HepG2 (cell line): ENCODE results near the gene TIGD6. TPM values are rescaled to one million over a fixed set of nuclear protein-coding genes. Genes with fewer than 3 reads are reported as not detected.
A peak's percentile ranks its signal among the peaks of the same experiment; 100 is the strongest.

ENCODE experiments used
- ATAC-seq: fragments of 200-7000 bp; cut with Tn5 transposase; 3 replicates; pipeline ENCODE4 v1.9.1; 2020; ENCODE audit warnings: mild to moderate bottlenecking, moderate library complexity
- BruUV-seq: library from RNA; stranded (reverse); fragments of 400-500 nt; replicated peaks from 2 replicates; lab custom pipeline; 2021; lab: Mats Ljungman, UMichigan
- CTCF ChIA-PET: fragments of 300-600 bp; formaldehyde crosslinking; extraction: SDS; loops from one replicate; lab custom pipeline; 2021; ENCODE audit warnings: low total read pairs, inconsistent platforms, low intra/inter-chr PET ratio; lab: Yijun Ruan, JAX
- POLR2A ChIA-PET: fragments of 350-600 bp; sonication (Branson Sonifier 250); formaldehyde crosslinking; loops from one replicate; lab custom pipeline; 2020; ENCODE audit warnings: antibody characterized with exemption, inconsistent platforms; lab: Yijun Ruan, JAX
- DNase-seq: peaks from one replicate; pipeline ENCODE4 v3.0.0-alpha.2; 2015; ENCODE audit warnings: low spot score
- FAIRE-seq: peaks from 3 replicates; lab custom pipeline; 2011; peaks lifted over from hg19 to GRCh38; lab: Jason Lieb, UNC
- H2AFZ ChIP-seq: one replicate; pipeline ENCODE4 v1.6.1; 2011; ENCODE audit warnings: low read length, inconsistent platforms
- H3K27ac ChIP-seq: fragments of 300-600 bp; 3 replicates; pipeline ENCODE4 v1.8.0; 2011; ENCODE audit warnings: mixed run types, mild to moderate bottlenecking, mixed read lengths, low read length, inconsistent platforms; ENCODE audit not compliant: insufficient read depth; ENCODE audit errors: extremely low read length
- H3K27me3 ChIP-seq, 2 experiments: fragments of 200-600 bp in 1 of 2; 2 replicates in 1 of 2; 3 replicates in 1 of 2; pipeline versions ENCODE4 v1.6.0 to v1.8.0; 2011; ENCODE audit warnings: low read length in 2 of 2, mild to moderate bottlenecking in 2 of 2, moderate library complexity in 2 of 2, inconsistent platforms in 1 of 2; ENCODE audit not compliant: insufficient read depth in 2 of 2, control insufficient read depth in 1 of 2
- H3K36me3 ChIP-seq, 2 experiments: fragments of 200-600 bp in 1 of 2; replicated peaks in 1 of 2; 2 replicates in 1 of 2; 3 replicates in 1 of 2; pipeline versions ENCODE4 v1.5.1 to v1.8.0; 2011; ENCODE audit warnings: low read length in 2 of 2, inconsistent platforms in 1 of 2; ENCODE audit not compliant: insufficient read depth in 2 of 2, control insufficient read depth in 1 of 2
- H3K4me1 ChIP-seq: 2 replicates; pipeline ENCODE4 v1.5.1; 2012; ENCODE audit warnings: low read length, inconsistent platforms; ENCODE audit not compliant: insufficient read depth
- H3K4me2 ChIP-seq: 2 replicates; pipeline ENCODE4 v1.6.0; 2011; ENCODE audit warnings: low read depth, low read length, inconsistent platforms
- H3K4me3 ChIP-seq, 3 experiments: fragments of 200-600 bp in 1 of 3; sonication (generic), shearing (Covaris generic) in 1 of 3; replicated peaks in 1 of 3; 2 replicates each; pipeline ENCODE4 v1.5.1; 2011 to 2016; ENCODE audit warnings: low read length in 3 of 3, inconsistent platforms in 2 of 3, low read depth in 2 of 3, mild to moderate bottlenecking in 2 of 3, control low read depth in 1 of 3, mixed read lengths in 1 of 3; ENCODE audit not compliant: insufficient read depth in 1 of 3
- H3K79me2 ChIP-seq: one replicate; pipeline ENCODE4 v1.6.1; 2011; ENCODE audit warnings: low read length, inconsistent platforms; ENCODE audit not compliant: insufficient read depth
- H3K9ac ChIP-seq: 2 replicates; pipeline ENCODE4 v1.6.0; 2011; ENCODE audit warnings: mild to moderate bottlenecking, low read depth, low read length, inconsistent platforms; ENCODE audit not compliant: insufficient read depth
- H3K9me3 ChIP-seq: 2 replicates; pipeline ENCODE4 v1.5.1; 2012; ENCODE audit warnings: mild to moderate bottlenecking, low read length
- H4K20me1 ChIP-seq: 2 replicates; pipeline ENCODE4 v1.6.0; 2011; ENCODE audit warnings: inconsistent platforms, mild to moderate bottlenecking, low read length, moderate library complexity; ENCODE audit not compliant: insufficient read depth
- MAFK ChIP-seq, 2 experiments: IDR thresholded peaks in 1 of 2; conservative IDR thresholded peaks in 1 of 2; 2 replicates each; pipeline ENCODE4 v1.6.1; 2011; ENCODE audit warnings: improper control_type of control experiment in 2 of 2, low read length in 2 of 2
- MED8 ChIP-seq: sonication (generic); formaldehyde crosslinking; IDR thresholded peaks from 2 replicates; pipeline ENCODE4 v1.8.1; 2023; ENCODE audit warnings: mild to moderate bottlenecking, missing genetic modification reagents; ENCODE audit not compliant: insufficient replicate concordance
- NCOA2 ChIP-seq: sonication (generic); formaldehyde crosslinking; IDR thresholded peaks from 2 replicates; pipeline ENCODE4 v1.8.0; 2022; ENCODE audit warnings: inconsistent platforms
- RORA ChIP-seq: sonication (generic); formaldehyde crosslinking; IDR thresholded peaks from 2 replicates; pipeline ENCODE4 v1.5.0; 2020; ENCODE audit warnings: mild to moderate bottlenecking, missing genetic modification reagents, moderate library complexity
- ZNF282 ChIP-seq: fragments of 450-650 bp; IDR thresholded peaks from 2 replicates; pipeline ENCODE4 v1.6.1; 2018; ENCODE audit not compliant: partially characterized antibody
- WGBS: methylation state at CpG from one replicate; pipeline ENCODE4 v1.1.6; 2017; ENCODE audit warnings: low lambda C conversion rate; 5-methylcytosine and 5-hydroxymethylcytosine counted together
- in situ Hi-C: cut with HindIII; loops from 2 replicates; pipeline ENCODE4 v1.10.0; 2017; ENCODE audit warnings: low pct_unique_long_range_greater_than_20kb; ENCODE audit not compliant: extremely low pct_ligation_motif_present
- intact Hi-C: fragments of 100-400 bp; cut with micrococcal nuclease; formaldehyde crosslinking; loops from one replicate; pipeline ENCODE4 v1.10.0; 2022; ENCODE audit not compliant: unreplicated experiment
- polyA plus RNA-seq, 8 experiments: library from polyadenylated mRNA; depleted of rRNA in 3 of 8; stranded (reverse) in 7 of 8; unstranded in 1 of 8; fragments of >200 nt; fragmentation: Illumina TruSeq in 4 of 8; extraction: Trizol in 4 of 8; gene quantifications; 2 replicates each; pipeline versions ENCODE4 v1.2.1 to v1.2.3, GENCODE V29; 2011 to 2016; ENCODE audit warnings: low read depth in 4 of 8, missing spikeins in 1 of 8, mixed read lengths in 1 of 8; ENCODE audit not compliant: insufficient read depth in 1 of 8
- total RNA-seq, 5 experiments: library from RNA; depleted of rRNA; stranded (reverse); fragments of >200 nt; fragmentation: Illumina TruSeq; extraction: Trizol; gene quantifications; 2 replicates each; pipeline ENCODE4 v1.2.3, GENCODE V29; 2016; ENCODE audit warnings: low read depth in 1 of 5
- TF ChIP-seq, protein P1 (sequence below): sonication (generic); IDR thresholded peaks from 2 replicates; pipeline ENCODE4 v1.6.1; 2016; ENCODE audit warnings: low read depth, borderline replicate concordance

TIGD6 gene
- total and polyA plus RNA-seq, 2 of the 13 experiments (the other 11 are each of a cell fraction or from before 2014, with no cell fraction given), result 2.1 to 2.9 TPM

DNA sequence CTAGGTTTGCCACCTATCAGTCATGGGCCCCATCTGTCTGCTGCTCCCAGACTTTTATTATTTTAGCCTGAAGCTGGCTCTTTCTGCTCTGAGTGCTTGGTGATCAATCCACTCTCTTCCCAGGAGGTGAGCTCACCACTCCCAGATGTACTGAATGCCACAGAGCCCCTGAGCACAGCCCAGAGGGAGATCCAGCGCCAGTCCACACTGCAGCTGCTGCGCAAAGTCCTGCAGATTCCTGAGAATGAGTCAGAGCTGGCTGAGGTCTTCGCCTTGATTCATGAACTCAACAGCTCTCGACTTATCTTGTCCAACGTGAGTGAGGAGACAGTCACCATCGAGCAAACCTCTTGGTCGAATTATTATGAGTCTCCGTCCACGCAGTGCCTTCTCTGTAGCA, 36.1 kb upstream of the TIGD6 start (continued):
- no peak for TF ChIP-seq NCOA2 (CRISPR knock-in tag)
- TF ChIP-seq MED8, result no peak
- TF ChIP-seq, all 625 proteins: peak for 0

DNA sequence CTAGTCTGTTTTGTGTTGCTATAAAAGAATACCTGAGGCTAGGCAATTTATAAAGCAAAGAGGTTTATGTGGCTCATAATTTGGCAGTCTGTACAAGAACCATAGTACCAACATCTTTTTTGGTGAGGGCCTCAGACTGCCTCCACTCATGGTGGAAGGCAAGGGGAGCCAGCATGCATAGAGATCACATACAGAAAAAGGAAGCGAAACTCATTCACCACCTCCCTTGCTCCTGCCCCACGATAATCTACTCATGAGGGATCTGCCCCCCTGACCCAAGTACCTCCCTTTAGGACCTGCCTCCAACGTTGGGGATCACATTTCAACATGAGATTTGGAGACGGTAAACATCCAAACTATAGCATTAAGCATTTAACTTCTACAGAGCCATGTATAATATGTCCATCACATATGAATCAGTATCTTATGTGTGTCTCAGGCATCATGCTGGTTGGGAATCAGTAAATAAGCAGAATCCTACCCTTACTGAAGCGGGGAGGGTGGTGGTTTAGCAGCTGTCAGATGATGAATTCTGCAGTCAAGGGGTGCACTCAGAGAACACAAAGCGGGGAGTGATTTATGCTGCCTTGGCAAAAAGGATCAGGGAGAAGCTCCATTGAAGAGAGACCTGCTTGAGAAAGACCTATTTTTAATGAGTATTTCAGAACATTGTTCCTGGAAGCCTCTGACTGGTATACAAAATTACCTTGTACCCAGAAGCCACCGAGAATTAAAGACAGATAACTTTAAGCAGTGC, 34.9 kb upstream of the TIGD6 start:
- Histone ChIP-seq H2AFZ (no peak overlapping the region), H3K27ac (no peak overlapping the region), H3K79me2 (no peaks in the 10 kb centered on the region), H3K27me3 (no peaks in the 10 kb centered on the region), H3K4me3 (no peak overlapping the region), H3K4me1 (no peaks in the 10 kb centered on the region), H3K36me3 (peaks cover 33 to 94% of the 10 kb centered on the region in 2 experiments), H3K9me3 (no peaks in the 10 kb centered on the region), H3K4me2 (no peak overlapping the region), H4K20me1 (no peaks in the 10 kb centered on the region), H3K9ac (no peak overlapping the region)
- TF ChIP-seq ZNF282, result no peak
- no peak for TF ChIP-seq RORA
- TF ChIP-seq MAFK (conservative IDR thresholded peaks at IDR 0.05 in 1 of 2, IDR thresholded peaks at IDR 0.05 in 1 of 2; ENCODE audit: low read length in 2 of 2), result peak; percentile 24 to 44; a peak in 3 of 4 replicates
- TF ChIP-seq, protein P1, sequence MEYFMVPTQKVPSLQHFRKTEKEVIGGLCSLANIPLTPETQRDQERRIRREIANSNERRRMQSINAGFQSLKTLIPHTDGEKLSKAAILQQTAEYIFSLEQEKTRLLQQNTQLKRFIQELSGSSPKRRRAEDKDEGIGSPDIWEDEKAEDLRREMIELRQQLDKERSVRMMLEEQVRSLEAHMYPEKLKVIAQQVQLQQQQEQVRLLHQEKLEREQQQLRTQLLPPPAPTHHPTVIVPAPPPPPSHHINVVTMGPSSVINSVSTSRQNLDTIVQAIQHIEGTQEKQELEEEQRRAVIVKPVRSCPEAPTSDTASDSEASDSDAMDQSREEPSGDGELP, result no peak
- no TSS peak for BruUV-seq
- in situ Hi-C loops, result no loop called here
- intact Hi-C loops, result no loop called here
- WGBS, result 96% methylated on average over 6 of the region's 7 CpGs
- ATAC-seq, result no peak
- POLR2A ChIA-PET, result interaction anchor here (0.6 to 1.3 kb wide), 2 partner anchors 9 to 12 kb away, joined by 3 read pairs; no protein-coding TSS in a partner anchor
- DNase-seq, result no peak
- CTCF ChIA-PET, result no interaction called here
- FAIRE-seq, result no peak
